Heart right ventricle (tissue), 16 donors: ENCODE results near the gene RXFP1. TPM values are rescaled to one million over a fixed set of nuclear protein-coding genes. Genes with fewer than 3 reads are reported as not detected.
A peak's percentile ranks its signal among the peaks of the same experiment; 100 is the strongest.

ENCODE experiments used
- ATAC-seq, 8 donors: fragments of 200-7000 bp; cut with Tn5 transposase; one replicate each; pipeline ENCODE4 v1.9.1; 2020; ENCODE audit warnings: mild to moderate bottlenecking in 8 of 8, moderate library complexity in 8 of 8, moderate number of reproducible peaks in 1 of 8
- DNase-seq, 2 donors: peaks; one replicate each; pipeline ENCODE4 v3.0.0-alpha.2; 2020
- H3K27ac ChIP-seq, 10 donors: fragments of 200-600 bp; sonication (generic) in 2 of 10; one replicate each; pipeline versions ENCODE4 v1.5.0 to v1.8.0; 2020 to 2022; ENCODE audit warnings: mild to moderate bottlenecking in 3 of 10
- H3K27me3 ChIP-seq, 7 donors: fragments of 200-600 bp; one replicate each; pipeline ENCODE4 v1.8.0; 2021 to 2022; ENCODE audit warnings: mild to moderate bottlenecking in 2 of 7
- H3K36me3 ChIP-seq, 9 donors: fragments of 200-600 bp; sonication (generic) in 1 of 9; one replicate each; pipeline versions ENCODE4 v1.5.0 to v1.8.0; 2020 to 2022; ENCODE audit warnings: mild to moderate bottlenecking in 2 of 9
- H3K4me1 ChIP-seq, 9 donors: fragments of 200-600 bp; sonication (generic) in 1 of 9; one replicate each; pipeline versions ENCODE4 v1.5.0 to v1.8.0; 2020 to 2022; ENCODE audit warnings: mild to moderate bottlenecking in 4 of 9
- H3K4me3 ChIP-seq, 10 donors: fragments of 200-600 bp; sonication (generic) in 2 of 10; one replicate each; pipeline versions ENCODE4 v1.5.0 to v1.8.0; 2020 to 2022; ENCODE audit warnings: mild to moderate bottlenecking in 7 of 10, moderate library complexity in 2 of 10
- H3K9me3 ChIP-seq, 11 donors: fragments of 200-600 bp in 10 of 11; sonication (generic) in 2 of 11; one replicate each; pipeline versions ENCODE4 v1.5.0 to v1.8.0; 2013 to 2022; ENCODE audit warnings: mild to moderate bottlenecking in 2 of 11, control low read depth in 1 of 11, moderate library complexity in 1 of 11
- CTCF ChIP-seq, 9 donors: fragments of 200-600 bp; sonication (generic) in 2 of 9; IDR thresholded peaks; one replicate each; pipeline versions ENCODE4 v1.5.0 to v1.8.0; 2021 to 2022; ENCODE audit warnings: antibody characterized with exemption in 9 of 9, mild to moderate bottlenecking in 5 of 9, moderate library complexity in 1 of 9
- WGBS, 2 donors: extraction: QIAGEN DNeasy Blood & Tissue Kit; methylation state at CpG; one replicate each; pipeline ENCODE4 v1.1.7; 2013; ENCODE audit warnings: inconsistent platforms in 1 of 2; 5-methylcytosine and 5-hydroxymethylcytosine counted together
- intact Hi-C, 10 donors: fragments of 100-400 bp; cut with DNase I; formaldehyde crosslinking; loops; one replicate each; pipeline versions ENCODE4 v1.11.1 to v1.14.2; 2022
- polyA plus RNA-seq, 2 donors: library from polyadenylated mRNA; stranded (reverse); fragments of 200-250 nt; gene quantifications; one replicate each; pipeline ENCODE4 v1.2.3, GENCODE V29; 2013
- total RNA-seq, 10 donors: library from RNA; stranded (reverse); fragmentation: NEBNext Ultra II Directional in 3 of 10; extraction: Animal tissue kit (Norgen Biotek cat#: 25700) in 3 of 10; gene quantifications; one replicate each; pipeline versions ENCODE4 v1.2.1 to v1.2.4, GENCODE V29; 2021 to 2023
- donor health status: Arrhythmogenic right ventricular cardiomyopathy.
- donor health status: ischemic (EF 13 %, LVEDD 7.1; RV severe dilation, severe dysfunction).
- donor health status: healthy with polysubstance abuse.
- donor health status: DM: no; HTN: yes; CAD: no.
- donor health status: DM: no; HTN: no; CAD: no.
- donor health status: ischemic (EF 25% LVEDD 6.9; RV normal size, moderate dysfunction).
- donor health status: ischemic (EF 25% LVEDD 5.7; RV mildly dilated, moderate dysfunction).
- donor health status: healthy.
- donor health status: DM: yes; HTN: yes; CAD: no.
- donor health status: Ischemic cardiomyopathy.
- donor health status: ischemic (EF 35%, LVEDD 5.7; RV mildly dilated, moderate dysfunction).
- donor health status: nonischemic (EF 11% LVEDD 7.7; RV severe dilation, severe dysfunction).
- donor health status: DM: yes; HTN: yes; CAD: no.
- donor health status: PGD.
- donor health status: ischemic (EF 29% LVEDD 5.4; RV normal size, mild dysfunction).
- donor health status: nonischemic (EF 23%, LVEDD 6.1; RV moderate dilation, normal function).

Gene RXFP1
- total and polyA plus RNA-seq, 12 donors = 0.07 to 0.16 TPM; not detected in 10

DNA sequence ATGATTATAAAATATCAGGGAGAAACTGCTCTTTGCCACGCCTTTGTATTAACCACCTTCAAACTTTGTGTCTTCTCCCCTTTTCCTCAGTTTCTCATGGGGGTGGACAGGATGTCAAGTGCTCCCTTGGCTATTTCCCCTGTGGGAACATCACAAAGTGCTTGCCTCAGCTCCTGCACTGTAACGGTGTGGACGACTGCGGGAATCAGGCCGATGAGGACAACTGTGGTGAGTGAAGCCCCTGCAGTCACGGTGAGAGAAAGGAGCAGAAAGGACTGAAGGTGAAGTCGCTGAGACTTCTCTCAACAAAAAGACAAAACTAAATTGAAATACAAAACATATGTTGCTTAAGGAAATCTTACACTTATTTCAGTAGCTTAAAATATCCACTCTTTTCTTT lies 50.9 kb downstream of the RXFP1 start:
- H3K27ac ChIP-seq = no peak overlapping the region
- DNase-seq = no peak
- no peaks in the 10 kb centered on the region for H3K4me1 ChIP-seq
- no peaks in the 10 kb centered on the region for H3K9me3 ChIP-seq
- 81% methylated on average over 7 of the region's 7 CpGs for WGBS, 2 donors
- no peak for TF ChIP-seq CTCF (IDR thresholded peaks at IDR 0.05)
- no peak for ATAC-seq
- intact Hi-C loops = no loop called here
- no peak overlapping the region for H3K4me3 ChIP-seq
- H3K27me3 ChIP-seq = peaks cover 0 to 4% (median 0%) of the 10 kb centered on the region in 7 donors
- no peaks in the 10 kb centered on the region for H3K36me3 ChIP-seq

- peak in 5 of 9 donors; percentile 11 to 28 (median 21) for TF ChIP-seq CTCF (IDR thresholded peaks at IDR 0.05)
- H3K9me3 ChIP-seq = peaks cover 0 to 5% (median 0%) of the 10 kb centered on the region in 11 donors
- DNase-seq = no peak
- no peaks in the 10 kb centered on the region for H3K4me1 ChIP-seq
- no peak overlapping the region for H3K4me3 ChIP-seq
- intact Hi-C loops = no loop called here
- no peaks in the 10 kb centered on the region for H3K36me3 ChIP-seq
- peaks cover 0 to under 1% (median 0%) of the 10 kb centered on the region in 7 donors for H3K27me3 ChIP-seq
- no peak overlapping the region for H3K27ac ChIP-seq
- ATAC-seq = no peak
- WGBS, 2 donors = 17 to 26% methylated on average over 1 of the region's 1 CpG
These were observed 56.8 kb downstream of the RXFP1 start for GRCh38 chr4:158578476-158578875.

DNA sequence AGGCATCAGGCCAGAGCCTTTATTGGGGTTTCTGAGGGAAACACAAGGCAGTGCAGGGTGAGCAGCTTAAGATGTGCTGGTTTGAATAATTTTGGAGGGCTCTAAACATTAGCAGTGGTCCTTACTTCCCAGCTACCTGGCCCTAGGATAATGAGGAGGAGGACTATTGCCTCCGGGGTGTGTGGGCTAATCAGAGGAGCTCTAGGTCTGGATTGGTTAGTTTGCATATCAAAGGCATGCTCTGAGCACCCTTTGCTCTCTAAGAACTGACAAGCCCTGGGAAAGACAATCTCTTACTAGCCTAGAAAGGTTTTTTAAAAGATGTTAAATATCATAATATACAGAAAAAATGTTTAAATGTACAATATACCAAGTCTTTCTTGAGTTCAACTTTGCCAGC lies 58.4 kb downstream of the RXFP1 start:
- Histone ChIP-seq H3K4me3 (no peak overlapping the region), H3K9me3 (peaks cover 0 to 5% (median 0%) of the 10 kb centered on the region in 11 donors), H3K36me3 (no peaks in the 10 kb centered on the region), H3K27me3 (no peaks in the 10 kb centered on the region), H3K27ac (no peak overlapping the region), H3K4me1 (no peaks in the 10 kb centered on the region)
- 13 to 27% methylated on average over 1 of the region's 1 CpG for WGBS, 2 donors
- DNase-seq = no peak
- no peak for ATAC-seq
- no peak for TF ChIP-seq CTCF (IDR thresholded peaks at IDR 0.05)
- intact Hi-C loops = no loop called here

GRCh38 chr4:158581161-158581560 lies 59.5 kb downstream of the RXFP1 start:
- no peak for DNase-seq
- Histone ChIP-seq H3K4me3 (no peak overlapping the region), H3K36me3 (no peaks in the 10 kb centered on the region), H3K4me1 (no peaks in the 10 kb centered on the region), H3K27ac (no peak overlapping the region), H3K27me3 (no peaks in the 10 kb centered on the region), H3K9me3 (peaks cover 0 to 5% (median 0%) of the 10 kb centered on the region in 11 donors)
- TF ChIP-seq CTCF (IDR thresholded peaks at IDR 0.05) = no peak
- no peak for ATAC-seq
- intact Hi-C loops = no loop called here
